GM19467 (cell line): Measurements from ENCODE around the gene TRAPPC14.
"Not testable (repeated sequence)": the region's sequence is repeated elsewhere in the genome, so short reads cannot be mapped to it uniquely, and the experiment has no call there.

Experiments used
- ATAC-seq: cut with Tn5 transposase; IDR thresholded peaks from one replicate; pipeline ENCODE4 v1.9.1; 2021; ENCODE audit warnings: mild to moderate bottlenecking, moderate library complexity; ENCODE audit not compliant: unreplicated experiment

TRAPPC14 gene

DNA sequence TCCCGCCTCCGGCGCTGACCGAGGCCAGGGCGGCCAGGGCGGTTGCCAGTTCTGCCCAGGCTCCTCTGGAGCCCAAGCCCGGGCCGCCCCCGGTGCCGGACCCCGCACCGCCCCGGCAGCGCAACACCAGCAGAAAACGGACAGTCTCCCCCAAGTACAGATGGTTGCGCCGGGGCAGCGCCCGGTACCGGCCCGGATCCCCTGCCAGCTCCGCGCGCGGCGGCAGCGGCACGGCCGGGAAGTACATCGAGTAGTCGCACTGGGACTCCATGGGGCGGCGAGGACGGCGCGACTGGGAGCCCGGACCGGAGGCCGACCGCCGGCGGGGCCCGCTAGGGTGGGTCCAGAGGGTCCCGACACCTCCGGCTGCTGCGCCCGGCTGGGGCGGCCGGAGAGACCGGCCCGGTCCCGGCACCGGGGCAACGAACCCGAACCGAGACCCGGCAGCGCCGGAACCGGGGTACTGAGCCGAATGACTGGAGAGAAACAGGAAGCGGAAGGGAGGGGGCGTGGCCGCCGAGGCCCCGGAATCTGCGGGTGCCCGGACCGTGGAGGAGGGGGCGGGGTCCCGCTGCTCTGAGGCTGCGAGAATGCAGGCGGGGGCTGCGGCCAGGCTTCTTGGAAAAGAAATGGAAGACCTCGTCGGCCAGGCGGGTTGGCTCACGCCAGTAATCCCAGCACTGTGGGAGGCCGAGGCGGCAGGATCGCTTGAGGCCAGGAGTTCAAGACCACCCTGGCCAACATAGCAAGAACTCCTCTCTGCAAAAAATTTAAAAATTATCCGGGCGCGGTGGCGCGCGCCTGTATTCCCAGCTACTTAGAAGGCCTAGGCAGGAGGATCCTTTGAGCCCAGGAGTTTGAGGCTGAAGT is at the start of gene TRAPPC14:
TSS of gene TRAPPC14 (minus strand) at position 495 of the 870 bp plus-strand sequence. CDS start at position 271, 224 bp downstream.
- peak; percentile 76 for ATAC-seq

- ATAC-seq = no peak
Measured at GRCh38 chr7:100204454-100204853, 45.9 kb upstream of the TRAPPC14 start.

- ATAC-seq = no peak
Measured at GRCh38 chr7:100200693-100201092, 42.2 kb upstream of the TRAPPC14 start.

- ATAC-seq = no peak
Measured at GRCh38 chr7:100198266-100198665, 39.7 kb upstream of the TRAPPC14 start.

GRCh38 chr7:100195901-100196322 is 37.4 kb upstream of the TRAPPC14 start:
- ATAC-seq = not testable (repeated sequence)

DNA sequence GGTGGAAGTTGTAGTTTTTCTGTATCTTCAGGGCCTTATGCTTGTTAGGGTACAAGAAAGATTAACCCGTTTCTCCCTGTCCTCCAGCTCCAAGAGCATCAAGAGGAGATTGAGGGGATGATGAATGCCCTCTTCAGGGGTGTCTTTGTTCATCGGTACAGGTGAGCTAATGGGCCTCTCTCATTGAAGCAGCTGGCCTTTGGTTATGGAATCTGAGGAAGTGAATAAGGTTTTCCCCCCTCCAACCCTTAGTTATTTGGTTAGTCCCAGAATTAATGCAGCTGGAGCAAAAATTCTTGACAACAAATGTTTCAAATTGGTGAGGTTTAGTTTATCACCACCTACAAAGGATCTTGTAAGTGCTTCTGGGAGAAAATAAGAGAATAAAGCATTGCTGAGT is 36.7 kb upstream of the TRAPPC14 start:
- ATAC-seq = no peak

GRCh38 chr7:100192969-100193368 is 34.4 kb upstream of the TRAPPC14 start:
- no peak for ATAC-seq

DNA sequence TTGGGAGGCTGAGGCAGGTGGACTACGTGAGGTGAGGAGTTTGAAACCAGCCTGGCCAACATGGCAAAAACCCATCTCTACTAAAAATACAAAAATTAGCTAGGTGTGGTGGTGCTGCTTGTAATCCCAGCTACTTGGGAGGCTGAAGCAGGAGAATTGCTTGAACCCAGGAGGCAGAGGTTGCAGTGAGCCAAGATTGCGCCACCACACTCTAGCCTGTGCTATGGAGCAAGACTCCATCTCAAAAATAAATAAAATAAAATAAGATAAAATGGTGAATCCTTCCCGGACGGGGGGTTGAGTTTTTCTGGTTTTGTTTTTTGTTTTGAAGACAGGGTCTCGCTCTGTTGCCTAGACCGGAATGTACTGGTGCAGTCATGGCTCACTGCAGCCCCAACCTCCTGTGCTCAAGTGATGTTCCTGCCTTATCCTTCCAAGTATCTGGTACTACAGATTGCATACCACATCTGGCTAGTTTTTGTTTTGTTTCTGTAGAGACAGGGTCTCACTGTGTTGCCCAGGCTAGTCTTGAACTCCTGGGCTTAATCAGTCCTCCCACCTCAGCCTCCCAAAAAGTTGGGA is 33.8 kb upstream of the TRAPPC14 start:
- ATAC-seq = not testable (repeated sequence)

- no peak for ATAC-seq
Measured at GRCh38 chr7:100191775-100192174, 33.3 kb upstream of the TRAPPC14 start.

- ATAC-seq = no peak
Measured at GRCh38 chr7:100190048-100190711, 31.7 kb upstream of the TRAPPC14 start.

- ATAC-seq = no peak
Measured at GRCh38 chr7:100189061-100189460, 30.5 kb upstream of the TRAPPC14 start.

- no peak for ATAC-seq
Measured at GRCh38 chr7:100185726-100186125, 27.2 kb upstream of the TRAPPC14 start.

DNA sequence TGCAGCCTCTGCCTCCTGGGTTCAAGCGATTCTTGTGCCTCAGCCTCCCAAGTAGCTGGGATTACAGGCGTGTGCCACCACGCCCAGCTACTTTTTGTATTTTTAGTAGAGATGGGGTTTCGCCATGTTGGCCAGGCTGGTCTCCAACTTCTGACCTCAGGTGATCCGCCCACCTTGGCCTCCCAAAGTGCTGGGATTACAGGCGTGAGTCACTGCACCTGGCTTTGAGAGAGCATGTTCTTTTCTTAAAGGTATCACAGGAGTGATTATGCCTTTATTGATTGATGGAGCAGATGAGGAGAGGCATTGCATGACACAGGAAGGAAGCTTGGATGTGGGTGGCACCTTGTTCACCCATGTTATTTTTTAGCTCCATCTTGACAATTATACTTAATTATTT is 24.6 kb upstream of the TRAPPC14 start:
- ATAC-seq = not testable (repeated sequence)

DNA sequence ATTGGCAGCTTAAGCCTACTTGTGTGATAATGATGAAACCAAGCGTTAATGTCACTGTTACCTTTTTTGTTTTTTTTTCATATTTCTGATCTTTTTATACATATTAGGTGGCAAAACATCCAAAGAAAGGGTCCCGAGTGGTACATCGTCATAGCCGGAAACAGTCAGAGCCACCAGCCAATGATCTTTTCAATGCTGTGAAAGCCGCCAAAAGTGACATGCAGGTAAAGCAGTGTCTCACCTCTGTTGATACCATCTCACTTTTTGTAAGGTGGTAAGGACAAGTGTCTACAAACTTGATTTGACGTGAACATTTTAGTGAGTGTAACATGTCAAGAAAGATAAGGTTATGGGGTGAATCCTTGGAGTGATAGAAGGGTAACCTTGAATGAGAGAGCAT is 24.1 kb upstream of the TRAPPC14 start:
- ATAC-seq = not testable (repeated sequence)

DNA sequence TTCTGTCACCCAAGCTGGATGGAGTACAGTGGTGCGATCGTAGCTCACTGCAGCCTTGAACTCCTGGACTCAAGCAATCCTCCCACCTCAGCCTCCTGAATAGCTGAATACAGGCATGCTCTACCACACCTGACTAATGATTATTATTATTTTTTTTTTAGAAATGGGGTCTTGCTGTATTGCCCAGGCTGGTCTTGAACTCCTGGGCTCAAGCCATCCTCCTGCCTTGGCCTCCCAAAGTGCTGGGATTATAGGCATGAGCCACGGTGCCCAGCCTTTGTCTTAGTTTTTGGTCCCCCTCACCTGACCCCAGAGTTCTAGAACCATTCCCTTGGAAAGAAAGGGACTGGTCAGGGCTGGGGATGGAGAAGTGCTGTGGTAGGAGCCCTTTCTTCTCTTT is 21.6 kb upstream of the TRAPPC14 start:
- not testable (repeated sequence) for ATAC-seq

DNA sequence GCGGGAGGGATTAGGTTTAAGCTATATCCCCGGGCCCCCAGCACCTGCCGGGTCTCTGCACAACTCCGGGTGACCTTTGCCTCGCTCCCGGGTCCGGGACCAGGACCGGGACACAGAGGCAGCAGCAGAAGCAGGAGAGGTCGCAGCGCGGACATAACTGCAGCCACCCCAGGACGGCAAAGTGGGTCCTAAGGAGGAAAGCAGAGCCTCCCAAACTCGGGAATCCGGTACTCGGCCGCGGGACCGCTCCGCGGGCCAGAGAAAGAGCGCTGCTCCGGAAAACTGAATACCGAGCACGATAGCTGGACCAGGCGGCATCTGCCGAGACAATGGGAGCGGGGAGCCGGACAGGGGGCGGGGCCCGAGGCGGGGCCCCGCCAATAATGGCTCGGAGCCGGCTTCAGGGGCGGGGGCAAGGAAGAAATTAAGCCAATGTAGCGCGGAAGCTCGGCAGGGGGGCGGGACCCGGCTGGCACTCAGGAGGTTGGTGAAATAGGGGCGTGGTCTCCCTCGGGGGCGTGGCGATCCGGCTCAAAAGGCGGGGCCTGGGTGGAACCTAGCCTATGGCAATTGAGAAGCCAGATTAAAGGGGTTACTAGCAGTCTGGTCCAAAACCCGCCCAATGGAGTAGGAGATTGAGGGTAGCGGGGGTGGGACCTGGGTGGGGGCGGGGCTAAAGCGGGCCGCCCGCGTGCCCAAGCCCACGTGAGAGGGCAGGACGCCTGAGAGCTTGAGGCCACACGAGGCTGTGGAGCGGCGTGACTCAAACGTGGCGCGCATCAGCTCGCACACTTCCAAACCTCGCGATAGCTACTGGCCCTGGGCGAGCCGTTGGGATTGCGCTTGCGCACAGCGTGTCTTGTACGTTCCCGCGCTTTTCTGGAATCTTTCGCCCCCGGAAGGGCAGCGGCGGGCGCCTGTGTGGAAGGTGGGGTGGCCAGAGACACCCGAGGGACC is 18.8 kb upstream of the TRAPPC14 start, which contains the start of the genes GPC2 and STAG3:
TSS of gene GPC2 (minus strand) at position 337 of the 957 bp plus-strand sequence. CDS start at position 155, 182 bp downstream.
TSS of gene STAG3 (plus strand) at position 874 of the 957 bp plus-strand sequence. CDS start 2,639 bp downstream, outside the sequence.
- peak; percentile 84 for ATAC-seq

- no peak for ATAC-seq
Measured at GRCh38 chr7:100176096-100177044, 17.8 kb upstream of the TRAPPC14 start.

- ATAC-seq = no peak
Measured at GRCh38 chr7:100175296-100175935, 16.9 kb upstream of the TRAPPC14 start.

DNA sequence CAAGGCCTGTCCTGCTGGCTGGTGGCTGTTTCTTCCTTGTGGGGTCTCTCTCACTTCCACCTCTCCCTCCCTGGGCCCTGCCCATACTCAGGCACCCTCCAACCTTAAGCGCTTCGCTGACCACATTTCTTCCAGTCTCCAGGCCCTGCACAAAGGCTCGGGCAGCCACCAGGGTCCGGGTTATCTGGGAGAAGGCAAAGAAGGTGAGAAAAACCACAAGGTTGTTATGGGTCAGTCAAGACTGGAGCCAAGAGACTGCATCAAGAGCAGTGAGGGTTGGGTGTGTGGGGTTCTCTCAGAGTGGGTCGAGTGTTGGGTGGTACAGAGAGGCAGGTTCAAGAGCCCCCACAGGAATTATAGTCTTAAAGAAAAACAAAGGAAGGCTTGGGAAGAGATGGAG is 16.1 kb upstream of the TRAPPC14 start:
- ATAC-seq = no peak
